CD4-positive, alpha-beta T cell (primary cell): ENCODE results near the gene CROT. TPM values are rescaled to one million over a fixed set of nuclear protein-coding genes. Genes with fewer than 3 reads are reported as not detected.

Experiments
- ATAC-seq: fragments of 200-7000 bp; cut with Tn5 transposase; one replicate; pipeline ENCODE4 v1.10.0; 2022; ENCODE audit warnings: mild to moderate bottlenecking; ENCODE audit not compliant: poor library complexity
- CTCF ChIA-PET: fragments of 350-600 bp; sonication (Branson Sonifier 250); formaldehyde crosslinking; loops from one replicate; lab custom pipeline; 2021; ENCODE audit warnings: antibody characterized with exemption, inconsistent platforms; lab: Charles Lee
- POLR2A ChIA-PET: fragments of 350-600 bp; sonication (Branson Sonifier 250); formaldehyde crosslinking; loops from one replicate; lab custom pipeline; 2021; ENCODE audit warnings: antibody characterized with exemption, inconsistent platforms; lab: Charles Lee
- DNase-seq, 14 experiments: peaks; one replicate each; pipeline ENCODE4 v3.0.0-alpha.2; 2013 to 2020; ENCODE audit warnings: mixed read lengths in 2 of 14
- H3K27ac ChIP-seq, 2 donors: one replicate each; pipeline versions ENCODE4 v1.5.1 to v1.7.0; 2013; ENCODE audit warnings: low read length in 2 of 2, low read depth in 1 of 2, mild to moderate bottlenecking in 1 of 2
- H3K27me3 ChIP-seq, 2 experiments: 1 replicate in 1 of 2; 2 replicates in 1 of 2; pipeline versions ENCODE4 v1.6.1 to v1.7.0; 2013; ENCODE audit warnings: low read length in 2 of 2, control low read depth in 1 of 2, mild to moderate bottlenecking in 1 of 2, moderate library complexity in 1 of 2; ENCODE audit not compliant: insufficient read depth in 2 of 2, control insufficient read depth in 1 of 2
- H3K36me3 ChIP-seq: one replicate; pipeline ENCODE4 v1.6.1; 2013; ENCODE audit warnings: low read length, control low read depth; ENCODE audit not compliant: insufficient read depth
- H3K4me1 ChIP-seq: one replicate; pipeline ENCODE4 v1.6.1; 2013; ENCODE audit warnings: low read length, control low read depth; ENCODE audit not compliant: insufficient read depth
- H3K4me3 ChIP-seq: one replicate; pipeline ENCODE4 v1.5.1; 2013; ENCODE audit warnings: mild to moderate bottlenecking, low read length, moderate library complexity
- H3K9me3 ChIP-seq, 2 experiments: 1 replicate in 1 of 2; 2 replicates in 1 of 2; pipeline versions ENCODE4 v1.6.1 to v1.7.0; 2013; ENCODE audit warnings: low read length in 2 of 2, mild to moderate bottlenecking in 2 of 2, control low read depth in 1 of 2, moderate library complexity in 1 of 2; ENCODE audit not compliant: control insufficient read depth in 1 of 2, insufficient read depth in 1 of 2
- H3K27ac Mint-ChIP-seq: one replicate; pipeline ENCODE4 v1.8.0; 2020; ENCODE audit warnings: mixed read lengths
- H3K27me3 Mint-ChIP-seq: one replicate; pipeline ENCODE4 v1.8.0; 2021; ENCODE audit warnings: mixed read lengths
- H3K36me3 Mint-ChIP-seq: one replicate; pipeline ENCODE4 v1.8.0; 2021; ENCODE audit warnings: low read depth, mixed read lengths
- H3K4me1 Mint-ChIP-seq: one replicate; pipeline ENCODE4 v1.8.0; 2021; ENCODE audit warnings: low read depth, mixed read lengths
- H3K4me3 Mint-ChIP-seq: one replicate; pipeline ENCODE4 v1.8.0; 2020; ENCODE audit warnings: mild to moderate bottlenecking, mixed read lengths
- H3K9me3 Mint-ChIP-seq: one replicate; pipeline ENCODE4 v1.8.0; 2020; ENCODE audit warnings: mixed read lengths
- intact Hi-C, 2 experiments: fragments of 100-400 bp; cut with DNase I in 1 of 2; cut with micrococcal nuclease in 1 of 2; formaldehyde crosslinking; loops; one replicate each; pipeline versions ENCODE4 v1.15.1 to v1.9.0; 2023 to 2025; cut with DNase I, micrococcal nuclease
- total RNA-seq, 174 experiments: library from RNA in 2 of 174; stranded (reverse) in 2 of 174; gene quantifications; one replicate each; pipeline ENCODE4 v1.2.3 and lab custom pipeline; 2021 to 2026
- TF ChIP-seq, protein P1 (sequence below): fragments of 200-600 bp; IDR thresholded peaks from one replicate; pipeline ENCODE4 v1.8.0; 2022; ENCODE audit warnings: antibody characterized with exemption, mild to moderate bottlenecking

The CROT gene
- total RNA-seq, 2 experiments from 2014 or later: 8.5 to 8.6 TPM

DNA sequence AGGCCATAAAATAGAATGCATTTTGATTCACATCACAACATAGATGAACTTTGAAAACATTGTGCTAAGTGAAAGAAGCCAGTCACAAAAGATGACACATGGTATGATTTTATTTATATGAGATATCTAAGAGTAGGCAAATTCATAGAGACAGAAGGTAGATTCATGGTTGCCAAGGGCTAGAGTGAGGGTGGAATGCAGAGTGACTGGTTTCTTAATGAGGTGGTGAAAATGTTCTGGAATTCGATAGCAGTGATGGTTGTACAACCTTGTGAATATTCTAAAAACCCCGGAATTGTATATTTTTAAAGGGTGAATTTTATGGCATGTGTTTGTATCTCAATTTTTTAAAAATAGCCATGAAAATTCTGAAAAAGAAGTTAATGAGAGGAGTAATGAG, 87.1 kb downstream of the CROT start:
- DNase-seq: no peak
- Histone ChIP-seq H3K9me3 (no peaks in the 10 kb centered on the region), H3K36me3 (no peaks in the 10 kb centered on the region), H3K4me1 (no peaks in the 10 kb centered on the region), H3K27ac (no peak overlapping the region), H3K27me3 (peaks cover 0 to 8% of the 10 kb centered on the region in 2 experiments), H3K4me3 (no peak overlapping the region)
- CTCF ChIA-PET: no interaction called here
- Mint-ChIP-seq H3K4me1 (no peaks in the 10 kb centered on the region), H3K4me3 (no peak overlapping the region), H3K9me3 (no peaks in the 10 kb centered on the region), H3K36me3 (no peaks in the 10 kb centered on the region), H3K27ac (no peak overlapping the region), H3K27me3 (peaks cover 7% of the 10 kb centered on the region)
- ATAC-seq: no peak
- intact Hi-C loops: no loop called here
- POLR2A ChIA-PET: no interaction called here
- TF ChIP-seq, protein P1, sequence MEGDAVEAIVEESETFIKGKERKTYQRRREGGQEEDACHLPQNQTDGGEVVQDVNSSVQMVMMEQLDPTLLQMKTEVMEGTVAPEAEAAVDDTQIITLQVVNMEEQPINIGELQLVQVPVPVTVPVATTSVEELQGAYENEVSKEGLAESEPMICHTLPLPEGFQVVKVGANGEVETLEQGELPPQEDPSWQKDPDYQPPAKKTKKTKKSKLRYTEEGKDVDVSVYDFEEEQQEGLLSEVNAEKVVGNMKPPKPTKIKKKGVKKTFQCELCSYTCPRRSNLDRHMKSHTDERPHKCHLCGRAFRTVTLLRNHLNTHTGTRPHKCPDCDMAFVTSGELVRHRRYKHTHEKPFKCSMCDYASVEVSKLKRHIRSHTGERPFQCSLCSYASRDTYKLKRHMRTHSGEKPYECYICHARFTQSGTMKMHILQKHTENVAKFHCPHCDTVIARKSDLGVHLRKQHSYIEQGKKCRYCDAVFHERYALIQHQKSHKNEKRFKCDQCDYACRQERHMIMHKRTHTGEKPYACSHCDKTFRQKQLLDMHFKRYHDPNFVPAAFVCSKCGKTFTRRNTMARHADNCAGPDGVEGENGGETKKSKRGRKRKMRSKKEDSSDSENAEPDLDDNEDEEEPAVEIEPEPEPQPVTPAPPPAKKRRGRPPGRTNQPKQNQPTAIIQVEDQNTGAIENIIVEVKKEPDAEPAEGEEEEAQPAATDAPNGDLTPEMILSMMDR: no peak

DNA sequence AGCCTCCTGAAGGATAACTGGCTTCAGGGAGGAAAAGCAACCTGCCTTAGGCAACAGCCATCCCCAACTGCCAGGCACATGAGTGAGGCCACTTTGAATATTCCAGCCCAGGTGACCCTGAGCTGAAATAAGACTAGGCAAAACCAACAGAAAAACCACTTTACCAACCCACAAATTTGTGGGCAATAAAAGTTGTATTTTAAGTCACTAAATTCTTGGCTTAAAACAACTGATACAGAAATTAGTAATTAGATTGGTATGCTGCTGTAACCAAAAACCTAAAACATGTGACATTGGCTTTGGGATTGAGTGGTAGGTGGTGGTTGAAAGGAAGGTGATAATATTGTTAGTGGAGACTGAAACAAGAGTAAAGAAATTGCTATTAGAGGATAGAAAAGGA, 90.1 kb downstream of the CROT start:
- H3K4me1 ChIP-seq: no peaks in the 10 kb centered on the region
- H3K4me3 Mint-ChIP-seq: no peak overlapping the region
- H3K36me3 Mint-ChIP-seq: no peaks in the 10 kb centered on the region
- no peak overlapping the region for H3K4me3 ChIP-seq
- TF ChIP-seq, protein P1: no peak
- no peak for DNase-seq
- no peaks in the 10 kb centered on the region for H3K4me1 Mint-ChIP-seq
- H3K27me3 ChIP-seq: no peaks in the 10 kb centered on the region
- intact Hi-C loops: no loop called here
- ATAC-seq: no peak
- H3K27me3 Mint-ChIP-seq: peaks cover 3% of the 10 kb centered on the region
- ChIA-PET POLR2A (no interaction called here), CTCF (no interaction called here)
- no peak overlapping the region for H3K27ac Mint-ChIP-seq
- no peaks in the 10 kb centered on the region for H3K36me3 ChIP-seq
- no peak overlapping the region for H3K27ac ChIP-seq
- no peaks in the 10 kb centered on the region for H3K9me3 ChIP-seq
- no peaks in the 10 kb centered on the region for H3K9me3 Mint-ChIP-seq

DNA sequence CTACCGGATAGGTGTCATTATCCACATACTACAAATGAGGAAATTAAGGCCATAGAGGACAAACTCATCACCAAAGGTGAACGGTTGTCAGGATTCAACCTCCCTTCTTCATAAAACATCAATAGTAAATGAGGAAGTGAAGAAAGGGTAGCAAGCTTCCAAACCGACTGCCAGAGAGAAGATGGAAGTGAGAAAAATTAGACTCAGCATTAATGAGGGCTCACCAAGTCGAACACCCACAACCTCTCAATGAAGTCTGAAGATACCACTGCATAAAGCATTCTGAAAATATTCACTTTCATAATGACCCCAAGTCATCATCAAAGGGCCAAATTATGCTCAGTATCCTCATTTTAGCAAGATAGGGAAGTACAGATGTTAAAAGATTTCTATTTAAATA, 100.4 kb downstream of the CROT start:
- no peak overlapping the region for H3K27ac Mint-ChIP-seq
- no peaks in the 10 kb centered on the region for H3K4me1 ChIP-seq
- no peak overlapping the region for H3K4me3 Mint-ChIP-seq
- H3K4me3 ChIP-seq: no peak overlapping the region
- CTCF ChIA-PET: no interaction called here
- H3K36me3 Mint-ChIP-seq: no peaks in the 10 kb centered on the region
- no peaks in the 10 kb centered on the region for H3K36me3 ChIP-seq
- H3K27me3 Mint-ChIP-seq: peaks cover 17% of the 10 kb centered on the region
- ATAC-seq (no peak), DNase-seq (no peak)
- peaks cover 0 to 10% of the 10 kb centered on the region in 2 experiments for H3K27me3 ChIP-seq
- no peaks in the 10 kb centered on the region for H3K9me3 ChIP-seq
- no peaks in the 10 kb centered on the region for H3K4me1 Mint-ChIP-seq
- POLR2A ChIA-PET: no interaction called here
- no peak overlapping the region for H3K27ac ChIP-seq
- TF ChIP-seq, protein P1: no peak
- intact Hi-C loops: no loop called here
- H3K9me3 Mint-ChIP-seq: no peaks in the 10 kb centered on the region
